ENCODE results near the gene TGIF1.

Gene TGIF1

DNA sequence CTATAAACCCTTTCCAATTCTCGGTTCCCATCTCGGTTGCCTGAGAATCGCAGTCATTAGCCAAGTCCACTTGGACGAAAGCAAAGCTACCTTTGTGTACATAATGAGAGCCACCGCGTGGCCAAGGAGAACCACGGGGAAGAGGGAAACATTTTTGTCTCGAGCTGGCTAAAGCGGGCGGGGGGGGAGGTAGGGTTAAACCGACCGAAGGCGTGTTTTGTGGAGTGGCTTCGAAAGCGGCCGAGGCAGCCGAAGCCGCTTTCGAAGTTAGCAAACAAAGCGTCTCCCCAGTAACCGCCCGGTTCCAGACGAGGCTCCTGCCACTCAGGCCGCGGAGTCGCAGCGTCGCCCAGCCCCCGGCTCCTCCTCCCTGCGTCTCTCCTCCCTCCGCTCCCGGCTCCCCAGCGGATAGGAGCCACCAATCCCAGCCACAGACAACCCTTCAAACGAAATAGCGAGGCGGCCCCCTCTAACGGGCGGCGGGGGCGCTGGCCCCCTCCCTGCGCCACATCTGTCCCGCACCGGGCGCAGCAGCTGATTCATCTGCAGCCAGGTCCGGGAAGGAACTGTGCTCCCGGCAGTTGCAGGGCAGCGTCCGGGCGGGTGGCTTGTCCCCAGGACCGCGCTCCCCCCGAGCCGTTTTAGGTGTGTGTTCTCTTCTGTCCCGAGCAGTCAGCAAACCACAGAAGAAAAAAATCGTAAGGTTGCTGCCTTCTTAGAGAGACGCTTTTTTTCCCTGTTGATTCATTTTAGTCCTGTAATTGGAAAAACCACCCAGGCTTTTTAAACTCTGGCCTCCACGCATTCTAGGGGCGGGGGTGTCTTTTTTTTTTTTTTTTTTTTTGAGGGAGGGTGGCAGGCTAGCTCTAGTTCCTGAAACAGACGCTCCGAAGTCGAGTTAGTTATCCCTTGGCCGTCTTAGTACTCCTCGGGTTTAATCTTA, 1.8 kb upstream of the TGIF1 start:
- H3K4me1 ChIP-seq (ENCODE audit: insufficient read depth, low read length): peaks cover 14% of the 10 kb centered on the region
- H3K9ac ChIP-seq (ENCODE audit: low read depth, low read length): peak overlapping the region; percentile 87
- H3K9me3 ChIP-seq (ENCODE audit: control insufficient read depth, insufficient read depth, low read length): no peaks in the 10 kb centered on the region
- peaks cover 6% of the 10 kb centered on the region for H3K36me3 ChIP-seq (ENCODE audit: insufficient read depth, low read length)

DNA sequence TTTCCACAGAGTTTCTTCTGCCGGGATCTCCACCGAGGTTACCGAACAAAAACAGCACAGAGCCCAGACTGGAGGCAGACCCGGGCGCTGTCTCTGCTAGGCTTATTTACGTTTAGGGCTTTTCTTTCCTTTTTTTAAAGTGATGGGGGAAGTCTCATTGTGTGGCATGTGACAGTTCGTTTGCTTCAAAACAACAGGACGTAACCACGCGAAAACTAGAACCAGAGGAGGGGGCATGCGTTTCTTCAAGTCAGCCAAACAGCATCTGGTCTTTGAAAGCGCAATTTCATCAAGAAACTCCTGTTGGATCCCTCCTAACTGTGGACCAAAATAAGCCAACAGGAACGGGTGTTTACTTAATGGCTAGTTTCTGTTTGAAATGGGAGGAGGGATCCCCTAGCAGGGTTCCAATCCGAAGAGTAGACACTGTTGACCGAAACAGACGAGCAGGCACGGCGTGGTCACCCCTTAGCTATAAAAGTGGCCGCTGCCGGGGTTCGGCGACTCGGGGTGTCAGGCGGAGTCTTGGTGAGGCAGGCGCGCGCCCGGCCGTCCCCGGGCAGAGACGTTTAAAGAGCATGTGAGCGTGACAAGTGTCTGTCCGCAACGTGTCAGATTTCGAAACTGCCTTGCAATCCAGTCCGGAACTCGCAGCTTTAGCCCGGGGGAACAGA, 997 bp upstream of the TGIF1 start:
- Histone ChIP-seq H3K4me1 (ENCODE audit: insufficient read depth, low read length) (peaks cover 14% of the 10 kb centered on the region), H3K9me3 (ENCODE audit: control insufficient read depth, insufficient read depth, low read length) (no peaks in the 10 kb centered on the region), H3K36me3 (ENCODE audit: insufficient read depth, low read length) (peaks cover 6% of the 10 kb centered on the region), H3K9ac (ENCODE audit: low read depth, low read length) (peak overlapping the region; percentile 87)

DNA sequence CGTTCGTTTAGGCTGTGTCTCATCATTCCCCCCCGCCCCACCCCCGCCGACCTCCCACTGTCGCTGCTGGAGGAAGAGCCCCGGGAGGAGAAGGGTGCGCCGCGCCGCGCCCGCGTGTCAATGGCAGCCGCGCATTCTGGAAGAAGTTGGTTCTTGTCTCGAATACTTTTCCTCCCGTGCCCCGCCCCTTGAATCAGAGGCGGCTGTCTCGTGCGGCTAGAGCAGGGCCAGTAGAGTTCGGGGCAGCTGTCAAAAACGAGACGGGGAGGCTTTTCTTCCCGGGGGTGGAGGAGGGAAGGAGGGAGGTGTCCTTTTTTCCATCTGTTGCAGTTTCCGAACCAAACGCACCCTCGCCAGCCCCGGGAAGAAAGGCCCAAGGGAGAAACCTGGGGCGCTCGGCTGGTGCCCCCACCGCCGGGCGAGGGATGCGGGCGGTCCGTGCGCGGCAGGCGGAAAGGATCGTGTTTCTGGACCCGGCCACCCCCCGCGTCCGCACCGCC, 410 bp upstream of the TGIF1 start:
- Histone ChIP-seq H3K9me3 (ENCODE audit: control insufficient read depth, insufficient read depth, low read length) (no peaks in the 10 kb centered on the region), H3K4me1 (ENCODE audit: insufficient read depth, low read length) (peaks cover 14% of the 10 kb centered on the region), H3K9ac (ENCODE audit: low read depth, low read length) (peak overlapping the region; percentile 91), H3K36me3 (ENCODE audit: insufficient read depth, low read length) (peaks cover 6% of the 10 kb centered on the region)

- H3K4me1 ChIP-seq (ENCODE audit: insufficient read depth, low read length): peaks cover 10% of the 10 kb centered on the region
- no peaks in the 10 kb centered on the region for H3K9me3 ChIP-seq (ENCODE audit: control insufficient read depth, insufficient read depth, low read length)
- H3K36me3 ChIP-seq (ENCODE audit: insufficient read depth, low read length): peaks cover 7% of the 10 kb centered on the region
- peak overlapping the region; percentile 99 for H3K9ac ChIP-seq (ENCODE audit: low read depth, low read length)
Observed at GRCh38 chr18:3450799-3451182, 819 bp downstream of the TGIF1 start.

DNA sequence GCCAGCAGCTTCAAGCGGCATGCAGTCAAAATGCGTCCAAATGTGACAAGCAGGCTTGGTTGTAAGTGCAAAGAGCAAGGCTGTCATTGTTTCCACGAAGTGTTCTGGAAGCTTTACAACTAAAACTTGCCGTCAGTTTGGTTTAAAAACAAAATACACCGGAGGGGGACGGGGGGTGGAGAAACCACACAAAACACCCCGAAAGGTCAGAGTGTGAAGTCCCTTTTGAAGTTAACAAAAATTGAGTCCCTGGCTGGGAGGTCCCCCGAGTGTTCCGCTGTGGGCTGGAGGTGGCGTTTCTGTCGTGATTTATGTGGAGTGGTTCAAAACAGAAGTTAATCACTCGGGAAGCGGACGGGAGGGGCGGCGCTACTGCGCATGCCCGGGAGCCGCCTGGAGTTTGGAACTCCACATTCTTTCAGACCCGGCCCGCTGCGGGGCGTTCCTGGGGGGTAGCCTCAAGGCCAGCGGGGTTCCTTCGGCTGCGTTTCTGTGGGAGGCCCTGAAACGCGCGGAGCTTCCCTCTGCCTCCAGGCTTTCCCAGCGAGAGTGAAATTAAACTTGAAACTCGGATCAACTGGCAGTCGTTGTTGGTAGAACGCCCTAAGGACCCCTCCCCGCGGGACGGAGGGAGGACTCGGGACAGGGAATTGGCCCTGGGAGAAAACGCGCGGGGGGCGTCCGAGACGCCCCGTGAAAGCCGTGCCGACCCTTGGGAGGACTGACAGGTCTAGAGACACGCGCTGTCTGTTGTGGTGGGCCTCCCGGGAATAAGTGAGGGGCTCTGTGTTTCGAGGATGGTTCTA, 1.4 kb downstream of the TGIF1 start:
- Histone ChIP-seq H3K9me3 (ENCODE audit: control insufficient read depth, insufficient read depth, low read length) (no peaks in the 10 kb centered on the region), H3K9ac (ENCODE audit: low read depth, low read length) (peak overlapping the region; percentile 99), H3K36me3 (ENCODE audit: insufficient read depth, low read length) (peaks cover 13% of the 10 kb centered on the region), H3K4me1 (ENCODE audit: insufficient read depth, low read length) (peaks cover 14% of the 10 kb centered on the region)

DNA sequence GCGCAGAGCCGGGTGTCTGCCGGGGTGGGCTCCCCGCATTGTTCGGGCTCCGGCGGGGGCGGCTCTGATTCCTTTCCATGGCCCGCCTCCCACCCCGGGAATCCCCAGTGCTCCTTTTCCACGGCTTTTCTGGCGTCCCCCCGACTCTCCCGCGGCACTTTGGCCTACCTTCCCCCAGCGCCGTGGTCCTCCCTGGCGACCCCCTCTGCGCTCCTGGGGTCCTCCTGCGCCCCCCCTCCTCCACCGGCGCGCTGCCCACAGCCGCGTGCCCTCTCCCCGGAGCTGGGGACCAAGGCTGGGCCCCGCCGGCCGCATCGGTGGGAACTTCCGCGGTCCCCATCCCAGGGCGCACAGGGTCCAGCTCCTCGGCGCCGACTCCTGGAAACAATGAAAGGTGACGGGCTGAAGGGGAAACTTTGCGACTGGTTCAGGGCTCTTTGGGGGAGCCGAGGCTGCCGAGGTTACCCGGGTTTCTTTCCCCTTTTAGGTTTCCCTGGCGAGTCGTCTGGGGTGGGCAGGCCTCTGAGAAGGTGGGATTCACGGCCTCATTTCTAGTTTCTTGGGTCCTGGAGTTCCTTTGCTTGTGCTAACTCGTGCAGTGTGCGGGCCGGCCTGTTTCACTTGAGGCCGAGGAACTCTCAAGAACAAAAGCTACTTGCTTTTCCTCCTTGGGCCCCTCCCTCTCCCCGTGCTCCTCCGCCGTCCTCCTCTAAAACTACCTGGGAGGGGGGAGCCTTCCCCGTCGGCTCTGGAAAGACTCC, 2.2 kb downstream of the TGIF1 start:
- Histone ChIP-seq H3K9ac (ENCODE audit: low read depth, low read length) (peak overlapping the region; percentile 99), H3K36me3 (ENCODE audit: insufficient read depth, low read length) (peaks cover 21% of the 10 kb centered on the region), H3K9me3 (ENCODE audit: control insufficient read depth, insufficient read depth, low read length) (no peaks in the 10 kb centered on the region), H3K4me1 (ENCODE audit: insufficient read depth, low read length) (peaks cover 15% of the 10 kb centered on the region)

GRCh38 chr18:3452750-3453539, 3.0 kb downstream of the TGIF1 start:
- peak overlapping the region; percentile 99 for H3K9ac ChIP-seq (ENCODE audit: low read depth, low read length)
- H3K4me1 ChIP-seq (ENCODE audit: insufficient read depth, low read length): peaks cover 20% of the 10 kb centered on the region
- no peaks in the 10 kb centered on the region for H3K9me3 ChIP-seq (ENCODE audit: control insufficient read depth, insufficient read depth, low read length)
- H3K36me3 ChIP-seq (ENCODE audit: insufficient read depth, low read length): peaks cover 26% of the 10 kb centered on the region

- peak overlapping the region; percentile 99 for H3K9ac ChIP-seq (ENCODE audit: low read depth, low read length)
- peaks cover 26% of the 10 kb centered on the region for H3K4me1 ChIP-seq (ENCODE audit: insufficient read depth, low read length)
- peaks cover 31% of the 10 kb centered on the region for H3K36me3 ChIP-seq (ENCODE audit: insufficient read depth, low read length)
- no peaks in the 10 kb centered on the region for H3K9me3 ChIP-seq (ENCODE audit: control insufficient read depth, insufficient read depth, low read length)
Observed at GRCh38 chr18:3453540-3454364, 3.8 kb downstream of the TGIF1 start.

- peaks cover 39% of the 10 kb centered on the region for H3K36me3 ChIP-seq (ENCODE audit: insufficient read depth, low read length)
- no peaks in the 10 kb centered on the region for H3K9me3 ChIP-seq (ENCODE audit: control insufficient read depth, insufficient read depth, low read length)
- H3K9ac ChIP-seq (ENCODE audit: low read depth, low read length): peak overlapping the region; percentile 99
- H3K4me1 ChIP-seq (ENCODE audit: insufficient read depth, low read length): peaks cover 29% of the 10 kb centered on the region
Observed at GRCh38 chr18:3454365-3455089, 4.6 kb downstream of the TGIF1 start.

DNA sequence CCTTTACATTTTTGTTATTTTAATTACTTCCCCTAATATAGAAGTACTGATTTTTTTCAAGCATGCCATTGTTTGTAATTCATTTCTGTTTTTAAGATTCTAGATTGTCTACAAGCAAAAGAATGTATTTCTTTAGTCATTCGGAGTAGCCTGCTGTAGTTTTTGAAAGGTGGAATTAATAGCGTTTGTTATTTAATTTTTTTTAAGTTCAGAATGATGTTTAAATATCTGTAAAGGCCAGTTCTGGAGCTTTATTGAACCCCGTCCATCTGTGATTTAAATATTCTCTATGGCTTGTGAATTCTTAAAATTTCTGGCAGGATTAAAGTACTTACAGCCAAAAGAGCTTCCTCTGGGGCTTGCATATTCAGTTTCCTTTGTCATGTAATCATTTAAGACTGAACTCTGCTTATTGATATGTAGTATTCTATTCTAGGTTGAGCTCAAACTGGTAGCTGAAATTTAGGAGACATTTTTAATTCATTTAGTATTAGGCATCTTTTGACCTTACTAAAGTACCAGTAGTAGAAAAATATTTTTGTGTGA, 5.2 kb downstream of the TGIF1 start:
- Histone ChIP-seq H3K9me3 (ENCODE audit: control insufficient read depth, insufficient read depth, low read length) (no peaks in the 10 kb centered on the region), H3K9ac (ENCODE audit: low read depth, low read length) (peak overlapping the region; percentile 99), H3K36me3 (ENCODE audit: insufficient read depth, low read length) (peaks cover 40% of the 10 kb centered on the region), H3K4me1 (ENCODE audit: insufficient read depth, low read length) (peaks cover 29% of the 10 kb centered on the region)

GRCh38 chr18:3455907-3456685, 6.1 kb downstream of the TGIF1 start:
- peak overlapping the region; percentile 0; the same call in 1 of the 2 replicates for H3K9ac ChIP-seq (ENCODE audit: low read depth, low read length)
- H3K9me3 ChIP-seq (ENCODE audit: control insufficient read depth, insufficient read depth, low read length): no peaks in the 10 kb centered on the region
- H3K36me3 ChIP-seq (ENCODE audit: insufficient read depth, low read length): peaks cover 37% of the 10 kb centered on the region
- peaks cover 29% of the 10 kb centered on the region for H3K4me1 ChIP-seq (ENCODE audit: insufficient read depth, low read length)
